Measurements from ENCODE around the gene CAMK4.
"Not testable (repeated sequence)": the region's sequence is repeated elsewhere in the genome, so short reads cannot be mapped to it uniquely, and the experiment has no call there.

CAMK4 gene

GRCh38 chr5:111229871-111230810 lies 6.0 kb downstream of the CAMK4 start:
- no peak for DNase-seq

GRCh38 chr5:111231119-111231518 lies 6.9 kb downstream of the CAMK4 start:
- DNase-seq = no peak

GRCh38 chr5:111232311-111233051 lies 8.3 kb downstream of the CAMK4 start:
- no peak for DNase-seq

GRCh38 chr5:111233052-111233374 lies 8.8 kb downstream of the CAMK4 start:
- DNase-seq = no peak

DNA sequence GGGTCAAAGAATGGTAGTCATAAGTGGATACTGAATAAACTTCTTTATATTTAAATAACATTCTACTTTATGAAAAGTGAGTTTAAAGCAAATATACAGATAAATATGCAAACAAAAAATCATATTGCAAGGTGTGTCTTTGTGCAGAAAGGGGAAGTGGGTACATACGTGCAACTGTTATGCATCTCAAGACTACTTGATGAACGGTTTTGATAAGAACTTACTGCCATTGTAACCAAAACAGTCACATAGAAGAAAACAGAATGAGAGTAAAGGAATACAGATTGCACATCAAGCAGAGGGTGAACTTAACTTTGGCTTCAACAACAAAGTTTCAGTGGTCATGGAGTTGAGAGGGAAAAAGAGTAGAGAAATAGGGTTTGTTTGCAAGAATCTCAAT lies 9.9 kb downstream of the CAMK4 start:
- DNase-seq = no peak

DNA sequence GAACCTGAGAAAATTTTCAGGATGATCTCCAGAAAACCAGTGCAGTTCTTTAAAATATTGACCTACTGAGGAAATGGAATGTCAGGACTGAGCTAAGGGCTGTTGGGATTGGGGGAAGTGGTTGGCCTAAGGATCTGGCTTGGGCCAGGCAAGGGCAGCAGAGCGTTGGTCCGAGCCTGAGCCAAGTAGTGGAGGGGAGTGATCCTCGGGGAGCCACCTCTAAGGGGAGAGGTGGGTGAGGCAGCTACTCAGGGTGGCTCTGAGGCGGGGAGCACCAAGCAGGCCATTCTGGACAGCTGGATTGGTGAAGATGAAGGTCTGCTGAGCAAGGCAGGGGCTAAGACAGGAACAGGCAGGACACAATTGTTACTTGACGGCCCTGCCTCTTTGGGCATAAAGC lies 11.5 kb downstream of the CAMK4 start:
- DNase-seq = no peak

DNA sequence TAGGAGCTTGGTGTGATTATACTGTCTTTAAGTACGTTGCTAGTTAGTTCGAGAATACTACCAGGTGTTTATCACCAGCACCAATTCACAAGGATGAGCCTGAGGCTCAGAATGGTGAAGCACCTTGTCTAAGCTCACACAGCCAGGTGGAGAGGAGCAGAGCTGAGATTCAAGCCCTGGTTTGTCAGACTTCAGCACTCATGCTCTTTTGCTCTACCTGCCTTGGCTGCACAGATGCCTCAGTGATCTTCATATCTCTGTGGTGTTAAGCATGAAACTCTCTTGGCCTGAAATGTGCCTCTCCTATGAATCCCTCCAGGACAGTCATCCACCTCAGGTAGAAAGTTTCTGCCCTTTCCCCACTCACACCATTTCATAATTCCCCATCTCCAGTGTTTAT lies 12.2 kb downstream of the CAMK4 start:
- no peak for DNase-seq

- no peak for DNase-seq
Observed at GRCh38 chr5:111236995-111237394, 12.8 kb downstream of the CAMK4 start.

DNA sequence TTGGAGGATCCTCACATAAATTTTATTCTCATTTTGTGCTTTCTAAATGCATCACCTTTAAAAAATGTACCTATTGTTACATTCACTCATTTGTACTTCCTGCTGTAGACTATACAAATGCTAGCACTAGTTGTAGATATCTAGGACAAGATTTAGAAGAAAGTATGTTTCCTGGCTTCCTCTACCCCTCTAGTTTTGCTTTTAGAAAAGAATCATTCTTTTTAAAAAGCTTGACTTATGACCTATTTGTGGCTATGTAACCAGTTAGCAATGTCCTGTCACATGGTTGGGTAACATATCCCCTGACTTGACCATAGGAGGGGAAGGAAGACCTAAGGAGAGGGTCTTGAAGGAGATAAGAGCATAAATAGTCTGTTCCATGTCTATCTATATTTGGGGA lies 13.3 kb downstream of the CAMK4 start:
- DNase-seq = no peak

GRCh38 chr5:111238431-111239225 lies 14.4 kb downstream of the CAMK4 start:
- no peak for DNase-seq

DNA sequence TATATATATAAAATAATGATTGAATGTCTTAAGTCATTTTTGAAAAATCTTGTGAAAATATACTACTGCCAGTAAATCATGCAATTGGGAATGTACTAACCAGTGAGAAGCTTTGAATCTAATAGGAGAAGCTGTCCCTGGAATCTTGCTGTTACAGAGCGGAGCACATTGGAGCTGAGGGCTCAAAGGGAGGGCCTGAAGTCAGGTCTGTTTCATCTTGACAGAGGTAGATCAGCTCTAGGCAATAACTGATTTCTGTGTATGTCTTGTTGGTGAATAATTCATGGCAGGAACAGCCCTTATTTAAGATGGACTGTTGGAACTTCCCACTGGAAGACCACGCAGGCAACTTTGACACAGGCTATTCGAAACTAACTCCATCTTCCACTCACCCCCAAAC lies 17.5 kb downstream of the CAMK4 start:
- DNase-seq = no peak

DNA sequence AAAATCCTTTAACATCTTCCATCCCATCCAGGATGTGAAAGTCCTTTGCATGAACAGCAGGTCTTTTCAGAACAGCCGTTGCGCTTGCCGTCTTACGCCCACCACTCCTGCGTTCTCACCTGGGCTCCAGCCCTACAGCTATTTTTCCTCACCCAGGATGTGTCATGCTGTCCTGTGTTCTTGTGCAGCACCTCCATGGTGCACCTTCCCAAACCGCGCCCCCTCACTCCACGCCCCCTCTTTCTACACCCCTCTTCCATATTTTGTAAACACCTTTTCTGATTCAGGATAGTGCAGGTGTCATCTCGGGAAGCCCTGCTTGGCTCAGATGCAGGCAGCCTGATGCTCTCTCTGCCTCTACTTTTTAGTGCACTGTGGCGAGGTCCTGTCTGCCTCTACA lies 18.4 kb downstream of the CAMK4 start:
- DNase-seq = no peak

DNA sequence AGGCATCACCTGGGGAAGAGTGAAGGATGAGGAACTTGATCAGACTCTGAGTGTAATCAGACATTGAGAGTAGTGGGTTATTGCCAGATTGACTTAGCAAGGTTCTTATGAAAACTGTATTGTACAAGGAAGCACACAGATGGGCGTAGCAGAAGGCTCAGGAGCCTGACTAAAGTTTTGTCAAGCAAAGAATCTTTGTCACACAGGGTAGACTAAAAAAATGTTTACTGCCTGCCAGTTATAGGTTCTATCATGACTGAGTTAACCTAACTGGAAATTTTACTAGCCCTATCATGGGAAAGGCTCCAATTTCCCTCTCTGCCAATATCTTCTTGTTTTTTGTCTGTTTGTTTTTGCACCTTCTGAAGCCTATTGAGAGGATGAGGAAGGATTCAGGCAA lies 19.1 kb downstream of the CAMK4 start:
- DNase-seq = no peak

DNA sequence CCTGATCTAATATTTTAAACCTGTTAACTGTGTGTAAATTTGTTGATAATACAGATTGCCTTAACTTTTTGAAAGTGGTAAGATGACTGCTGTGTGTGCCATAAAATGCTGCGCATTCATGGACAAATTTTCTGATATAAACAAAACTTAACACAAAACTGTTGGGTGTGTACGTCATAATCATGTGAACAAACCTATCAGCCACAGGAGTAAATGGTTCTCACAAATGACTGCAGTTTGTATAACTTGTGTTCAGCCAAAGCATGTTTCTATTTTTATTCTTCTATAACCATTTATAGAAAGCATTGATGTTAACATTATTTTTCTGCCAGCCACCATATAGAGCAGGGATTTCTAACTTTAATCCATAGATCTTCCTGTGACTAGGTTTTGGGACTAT lies 21.5 kb downstream of the CAMK4 start:
- DNase-seq = no peak

DNA sequence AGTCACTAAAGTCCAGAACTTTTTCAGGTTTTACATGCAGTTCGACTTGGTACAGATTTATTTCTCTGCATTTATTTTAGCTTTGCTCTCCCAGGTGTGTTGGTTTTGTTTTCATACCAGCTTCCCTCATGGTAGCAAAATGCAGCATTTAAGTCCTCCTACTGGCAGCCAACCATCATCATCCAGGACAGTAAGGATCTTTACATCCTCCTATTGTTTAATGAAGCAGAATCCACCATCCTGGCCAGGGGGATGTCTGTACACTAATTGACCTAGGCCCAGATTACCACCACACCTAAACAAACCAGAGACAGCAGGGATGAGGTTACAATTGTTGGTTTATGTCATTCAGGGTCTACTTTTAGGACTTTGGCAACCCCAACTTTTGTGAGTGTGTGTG lies 22.3 kb downstream of the CAMK4 start:
- DNase-seq = no peak

GRCh38 chr5:111248571-111248970 lies 24.4 kb downstream of the CAMK4 start:
- no peak for DNase-seq

DNA sequence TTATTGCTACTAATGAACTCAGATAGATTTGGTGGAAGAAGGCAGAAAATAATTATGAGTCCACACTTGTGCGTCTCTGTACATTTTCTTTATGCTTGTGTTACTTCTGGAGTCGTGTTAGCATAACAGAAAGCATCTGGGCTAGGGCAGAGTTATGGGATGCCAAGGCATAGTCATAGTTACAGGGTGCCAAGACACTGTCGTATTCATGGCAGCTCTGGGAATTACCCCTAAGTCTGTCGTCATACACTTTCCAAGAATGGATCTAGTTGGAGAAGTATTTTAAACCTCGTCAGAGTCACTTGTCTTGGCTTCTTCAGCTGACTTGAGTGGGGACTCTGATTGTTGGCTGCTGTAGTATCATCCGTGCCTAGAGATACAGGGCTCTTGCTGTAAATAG lies 27.7 kb downstream of the CAMK4 start:
- DNase-seq = no peak

GRCh38 chr5:111252799-111253545 lies 28.8 kb downstream of the CAMK4 start:
- DNase-seq = no peak

DNA sequence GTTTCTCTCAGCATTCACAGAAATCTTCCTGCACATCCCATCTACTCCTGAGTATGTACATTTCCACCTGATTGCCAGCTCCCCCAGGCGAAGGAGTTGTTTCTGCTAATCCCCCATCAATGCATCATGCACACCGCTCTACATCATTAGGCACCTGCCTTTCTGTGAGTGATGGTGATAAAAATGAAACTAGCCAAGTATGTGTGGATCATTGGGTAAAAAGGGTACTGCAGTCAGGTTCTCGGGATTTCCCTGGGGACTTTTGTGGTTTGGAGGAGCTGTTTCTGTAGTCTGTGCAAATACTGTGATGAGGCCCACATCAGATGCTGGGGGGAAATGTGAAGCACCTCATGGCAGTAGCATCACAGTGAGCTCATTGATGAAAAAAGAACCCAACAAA lies 30.4 kb downstream of the CAMK4 start:
- DNase-seq = peak; percentile 69 to 84

DNA sequence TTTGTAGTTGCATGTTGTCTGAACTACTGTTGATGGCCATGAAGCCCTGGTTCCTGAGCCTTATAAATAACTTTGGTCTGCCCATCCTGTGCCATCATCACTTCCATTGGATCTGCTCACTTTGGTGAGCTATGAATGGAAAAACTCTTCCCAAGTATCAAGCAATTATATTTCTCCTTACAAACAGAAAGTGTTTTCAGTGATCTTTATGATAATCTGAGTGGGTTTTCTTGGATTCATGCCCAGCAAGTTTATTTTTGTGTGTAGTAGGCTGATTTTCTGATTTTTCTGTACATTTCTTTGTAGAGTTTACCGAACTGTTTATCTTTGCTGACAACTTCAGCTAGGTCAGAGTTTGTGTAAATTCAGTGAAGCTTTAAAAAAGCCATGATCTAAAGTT lies 31.0 kb downstream of the CAMK4 start:
- no peak for DNase-seq

- DNase-seq = no peak
Observed at GRCh38 chr5:111256128-111256527, 31.9 kb downstream of the CAMK4 start.

DNA sequence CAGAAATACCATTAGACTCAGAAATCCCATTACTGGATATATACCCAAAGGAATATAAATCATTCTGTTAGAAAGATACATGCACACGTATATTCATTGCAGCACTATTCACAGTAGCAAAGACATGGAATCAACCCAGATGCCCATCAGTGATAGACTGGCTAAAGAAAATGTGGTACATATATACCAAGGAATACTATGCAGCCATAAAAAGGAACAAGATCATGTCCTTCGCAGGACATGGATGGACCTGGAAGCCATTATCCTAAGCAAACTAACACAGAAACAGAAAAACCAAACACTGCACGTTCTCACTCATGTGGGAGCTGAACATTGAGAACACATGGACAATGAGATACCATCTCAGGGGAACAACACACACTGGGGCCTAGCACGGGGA lies 33.4 kb downstream of the CAMK4 start:
- DNase-seq = not testable (repeated sequence)

GRCh38 chr5:111259636-111260035 lies 35.5 kb downstream of the CAMK4 start:
- DNase-seq = no peak
